ENCODE data around the gene TAAR6.
"Not testable (repeated sequence)": the region's sequence is repeated elsewhere in the genome, so short reads cannot be mapped to it uniquely, and the experiment has no call there.

The TAAR6 gene

DNA sequence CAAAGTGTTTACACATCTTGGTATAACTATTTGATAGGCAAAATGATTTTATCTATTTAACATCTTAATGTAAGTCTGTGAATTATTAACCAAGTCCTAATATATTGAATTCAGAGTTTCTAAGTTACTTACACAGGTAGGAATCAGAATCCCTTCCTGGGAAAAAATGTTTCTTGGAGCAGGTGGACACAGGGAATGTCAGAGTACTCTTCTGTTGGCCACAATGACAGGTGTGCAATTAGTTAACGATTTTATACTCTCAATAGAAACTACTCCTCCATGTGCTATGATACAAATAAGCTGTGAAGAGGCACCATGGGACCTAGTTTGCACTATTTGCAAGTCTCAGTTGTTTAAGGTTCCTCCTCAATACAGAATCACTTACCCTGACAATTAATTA is 20.2 kb downstream of the TAAR6 start:
- DNase-seq (ENCODE audit: low read depth): no peak

DNA sequence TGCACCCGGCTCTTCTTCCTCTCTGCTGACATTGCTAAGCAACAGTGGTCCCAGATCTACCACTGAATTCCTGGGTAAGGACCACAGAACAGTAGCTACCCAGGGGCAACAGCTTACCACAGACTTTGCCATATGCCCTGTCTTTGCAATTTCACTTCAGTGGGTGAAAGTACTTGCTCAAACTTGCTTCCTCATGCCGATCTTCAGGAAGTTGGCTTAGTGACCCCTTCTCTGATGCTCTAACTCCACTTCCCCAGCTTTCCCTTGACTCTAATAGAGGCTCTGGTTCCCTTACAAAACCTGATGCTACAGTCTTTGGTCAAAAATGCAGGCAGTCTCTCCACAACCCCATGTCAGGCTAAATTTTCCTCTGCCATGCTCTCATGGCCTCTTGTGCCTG is 22.7 kb downstream of the TAAR6 start:
- no peak for DNase-seq (ENCODE audit: low read depth)

DNA sequence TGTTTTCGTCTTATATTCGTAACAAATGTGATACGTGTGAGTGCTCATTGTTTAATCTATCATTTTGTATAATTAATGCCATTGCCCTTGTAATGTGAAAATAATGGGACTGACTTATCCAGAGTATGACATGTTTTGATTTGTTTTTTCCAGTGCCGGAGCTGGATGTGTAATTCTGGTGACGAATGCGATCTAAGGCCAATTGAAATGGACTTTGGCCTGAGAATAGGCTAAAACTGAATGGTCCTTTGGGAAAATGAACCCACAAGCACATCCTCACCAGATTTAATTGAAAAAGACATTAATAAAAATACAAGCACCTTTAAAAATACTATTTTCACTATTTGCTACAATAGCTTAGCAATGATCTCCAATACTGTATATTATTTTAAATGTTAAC is 26.1 kb downstream of the TAAR6 start:
- DNase-seq (ENCODE audit: low read depth): no peak

DNA sequence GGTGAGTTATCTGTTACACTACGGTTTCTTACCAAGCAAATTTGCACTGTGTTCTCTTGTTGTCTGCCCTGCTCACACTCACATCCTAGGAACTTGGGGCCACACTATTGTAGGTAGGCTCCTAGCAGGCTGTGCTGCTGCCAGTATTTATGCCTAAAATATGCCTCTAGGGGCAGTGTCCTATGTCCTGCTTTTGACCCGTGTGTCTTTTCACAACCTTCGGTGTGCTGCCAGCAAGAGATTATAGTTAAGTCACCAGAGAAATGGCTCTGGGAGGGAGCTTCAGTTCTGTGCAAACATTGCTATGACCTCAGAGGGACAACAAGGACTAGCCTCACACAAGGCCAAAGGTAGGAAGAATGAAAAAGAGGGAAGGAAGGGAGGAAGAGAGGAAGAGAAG is 28.4 kb downstream of the TAAR6 start:
- no peak for DNase-seq (ENCODE audit: low read depth)

DNA sequence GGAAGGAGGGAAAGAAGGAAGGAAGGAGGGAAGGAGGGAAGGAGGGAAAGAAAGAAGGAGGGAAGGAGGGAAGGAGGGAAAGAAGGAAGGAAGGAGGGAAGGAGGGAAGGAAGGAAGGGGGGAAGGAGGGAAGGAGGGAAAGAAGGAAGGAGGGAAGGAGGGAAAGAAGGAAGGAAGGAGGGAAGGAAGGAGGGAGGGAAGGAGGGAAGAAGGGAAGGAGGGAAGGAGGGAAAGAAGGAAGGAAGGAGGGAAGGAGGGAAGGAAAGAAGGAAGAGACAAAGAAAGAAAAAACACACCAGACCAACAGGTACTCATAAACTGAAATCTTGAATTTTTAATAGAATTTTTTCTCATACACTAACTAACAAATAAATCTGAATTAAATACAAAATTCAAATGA is 30.8 kb downstream of the TAAR6 start:
- DNase-seq (ENCODE audit: low read depth): not testable (repeated sequence)

DNA sequence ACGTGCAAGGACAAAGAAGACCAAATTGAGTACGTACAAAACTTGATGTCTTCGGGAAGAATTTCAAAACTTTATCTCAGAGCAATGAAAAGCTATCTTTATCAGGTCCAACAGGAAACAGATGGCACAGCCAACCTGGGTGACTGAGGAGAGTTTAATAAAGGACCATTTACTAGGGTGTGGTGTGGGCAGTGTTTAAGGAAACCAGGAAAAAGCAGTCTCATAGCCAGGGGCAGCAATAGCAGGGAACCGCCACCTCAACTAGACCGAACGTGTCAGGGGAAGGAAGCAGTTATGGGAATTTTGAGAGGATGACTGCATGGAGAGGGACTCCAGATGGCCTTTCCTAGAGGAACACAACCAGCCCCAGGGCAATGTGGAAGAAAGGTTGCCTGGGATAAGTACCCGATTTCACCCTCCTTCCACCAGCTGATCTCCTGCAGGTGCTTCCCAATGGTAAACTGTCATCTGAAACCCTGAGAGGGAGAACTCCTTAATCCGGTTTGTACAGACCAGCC is 34.6 kb downstream of the TAAR6 start:
- DNase-seq (ENCODE audit: low read depth): no peak

DNA sequence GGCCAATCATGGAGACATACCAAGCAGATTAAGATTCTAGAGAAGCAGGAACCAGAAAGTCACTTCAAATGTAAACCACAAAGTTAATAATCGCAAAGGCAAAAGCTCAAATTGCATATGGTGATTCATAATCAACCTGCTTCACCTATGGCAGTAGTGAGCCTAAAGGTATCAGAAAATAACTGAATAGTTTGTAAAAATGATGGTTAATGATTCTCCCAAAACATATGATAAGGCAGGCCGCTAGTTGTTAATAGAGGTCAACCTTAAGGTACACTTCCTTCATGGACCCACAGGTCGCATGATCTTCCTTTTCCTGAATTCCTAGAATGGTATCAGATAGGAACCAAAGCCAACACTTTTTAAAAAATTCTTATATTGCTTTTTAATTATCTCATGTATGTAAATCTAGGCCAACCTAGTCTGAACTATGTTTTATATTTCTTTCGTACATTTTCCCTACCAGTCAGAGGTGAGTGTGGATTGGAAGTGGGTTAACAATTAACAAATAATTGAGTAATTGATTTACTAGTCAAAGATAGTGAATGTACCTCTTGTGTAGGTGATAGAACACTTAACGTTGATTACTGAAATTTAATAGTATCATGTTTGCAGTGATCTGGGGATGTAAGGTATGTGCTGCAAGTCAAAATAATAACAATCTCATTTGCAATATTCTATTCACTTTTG is 37.6 kb downstream of the TAAR6 start:
- no peak for DNase-seq (ENCODE audit: low read depth)

DNA sequence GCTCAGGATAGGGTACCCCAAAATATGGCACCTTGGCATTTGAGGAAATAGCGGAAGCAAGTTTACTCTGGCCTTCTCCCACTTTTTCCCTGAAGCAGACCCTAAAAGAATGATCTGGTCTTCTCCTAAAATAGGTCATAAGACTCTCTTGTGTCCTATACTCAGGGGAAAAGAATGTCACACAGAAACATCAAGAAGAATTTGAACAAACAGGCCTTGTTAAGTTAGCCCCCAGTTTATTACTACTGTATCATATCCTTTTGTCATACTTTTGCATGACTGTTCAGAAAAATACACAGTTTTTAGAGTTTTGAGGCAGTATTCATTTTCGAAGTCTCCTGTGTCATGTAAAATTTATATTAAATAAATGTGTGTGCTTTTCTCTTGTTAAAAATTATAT is 41.5 kb downstream of the TAAR6 start:
- DNase-seq (ENCODE audit: low read depth): no peak

DNA sequence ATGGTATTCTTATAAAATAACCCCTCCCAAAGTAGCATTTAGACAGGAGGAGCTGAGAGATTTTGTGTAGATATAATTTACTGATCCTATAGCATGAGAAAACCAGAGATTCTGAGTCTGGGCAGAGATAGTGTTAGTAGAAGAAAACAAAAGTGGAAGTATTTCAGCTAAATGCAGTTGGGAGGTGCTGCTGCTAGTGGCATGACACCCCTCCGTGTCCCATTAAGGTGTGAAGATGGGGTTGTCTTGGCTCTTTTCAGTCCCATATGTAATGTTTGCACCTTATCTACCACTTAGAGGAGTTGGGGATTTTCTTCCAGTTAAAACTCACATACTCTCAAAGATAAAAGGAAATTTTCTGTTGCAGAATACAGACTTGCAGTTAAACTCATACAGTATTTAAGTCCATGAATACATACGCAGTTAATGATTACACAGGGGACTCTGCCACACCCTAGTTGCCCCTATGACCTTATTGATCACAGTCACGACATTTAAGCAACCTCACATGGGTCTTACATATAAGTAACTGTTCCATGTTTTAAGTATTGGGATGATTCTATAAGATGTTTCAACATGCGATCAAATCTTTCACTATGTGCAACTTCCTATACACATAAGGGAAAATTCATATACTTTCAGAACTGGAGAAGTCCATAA is 42.5 kb downstream of the TAAR6 start:
- no peak for DNase-seq (ENCODE audit: low read depth)

DNA sequence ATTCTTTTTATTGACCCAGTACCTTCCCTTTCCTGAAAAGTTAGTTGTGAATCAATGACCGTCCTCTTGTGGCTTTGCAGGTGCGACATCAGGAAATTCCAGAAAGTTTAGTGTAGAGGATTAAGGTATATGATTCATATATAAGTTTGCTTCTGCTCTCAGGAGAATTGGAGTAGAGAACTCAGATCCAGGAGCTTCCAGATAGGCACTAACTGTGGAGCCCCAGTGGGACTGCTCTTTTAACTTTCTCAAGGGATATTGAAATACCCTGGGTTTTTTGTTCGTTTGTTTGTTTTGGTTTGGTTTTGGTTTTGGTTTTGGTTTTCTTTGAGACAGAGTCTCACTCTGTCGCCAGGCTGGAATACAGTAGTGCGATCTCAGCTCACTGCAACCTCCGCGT is 44.4 kb downstream of the TAAR6 start:
- DNase-seq (ENCODE audit: low read depth): no peak

DNA sequence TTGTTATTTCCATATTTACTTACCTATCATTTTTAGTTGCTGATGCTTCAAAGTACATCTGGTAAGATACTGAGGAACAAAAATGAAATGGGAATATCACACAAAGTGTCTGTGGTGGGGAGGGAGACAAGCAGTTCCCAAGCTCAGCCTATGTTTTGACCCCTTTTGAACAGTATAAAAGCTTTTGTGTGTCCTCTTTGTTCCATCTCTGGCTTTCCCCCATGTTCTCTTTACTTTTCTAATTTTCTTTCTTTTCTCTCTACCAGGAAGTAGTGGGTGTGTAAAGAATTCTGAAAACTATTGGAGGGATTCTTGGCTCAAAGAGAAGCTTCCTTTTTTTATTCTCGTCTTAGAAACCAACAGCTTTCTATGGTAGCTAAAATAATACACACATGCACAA is 46.6 kb downstream of the TAAR6 start:
- no peak for DNase-seq (ENCODE audit: low read depth)

All from stromal cell of bone marrow (primary cell).